SK-N-MC (cell line): Measurements from ENCODE around the gene SELENOS.

ENCODE experiments used
- DNase-seq: peaks from one replicate; pipeline ENCODE4 v3.0.0-alpha.2; 2011; ENCODE audit warnings: low read depth, low spot score
- H3K27ac ChIP-seq: fragments of 200-600 bp; sonication (generic); 2 replicates; pipeline ENCODE4 v1.5.1; 2016; ENCODE audit warnings: mixed run types
- H3K36me3 ChIP-seq: fragments of 200-600 bp; sonication (generic); 2 replicates; pipeline ENCODE4 v1.6.1; 2017; ENCODE audit warnings: antibody characterized with exemption, low read length, mixed read lengths; ENCODE audit not compliant: insufficient read depth
- H3K4me3 ChIP-seq: fragments of 200-600 bp; sonication (generic); 2 replicates; pipeline ENCODE4 v1.5.1; 2016
- H3K9ac ChIP-seq: fragments of 200-600 bp; sonication (generic); 2 replicates; pipeline ENCODE4 v1.8.0; 2017; ENCODE audit warnings: mixed run types, mixed read lengths; ENCODE audit not compliant: insufficient read length
- H3K9me3 ChIP-seq: fragments of 200-600 bp; sonication (generic); 2 replicates; pipeline ENCODE4 v1.6.1; 2017; ENCODE audit warnings: low read depth, mild to moderate bottlenecking, antibody characterized with exemption, low read length, moderate library complexity, mixed read lengths
- EZH2 ChIP-seq: fragments of 200-600 bp; sonication (generic); IDR thresholded peaks from one replicate; pipeline ENCODE4 v1.6.1; 2017; ENCODE audit warnings: antibody characterized with exemption
- FOXP2 ChIP-seq: optimal IDR thresholded peaks from 2 replicates; pipeline ENCODE3; 2011; ENCODE audit warnings: mild to moderate bottlenecking, moderate library complexity; ENCODE audit not compliant: insufficient read depth; ENCODE audit errors: extremely low read length, control extremely low read depth
- POLR2AphosphoS5 ChIP-seq: IDR thresholded peaks from 2 replicates; pipeline ENCODE4 v1.6.1; 2012; ENCODE audit warnings: mild to moderate bottlenecking, low read depth, low read length, borderline replicate concordance

Gene SELENOS

GRCh38 chr15:101250873-101251829 lies 26.1 kb downstream of the SELENOS start:
- H3K36me3 ChIP-seq, result peaks cover 6% of the 10 kb centered on the region; the same call in 1 of the 2 replicates
- no peak for DNase-seq
- H3K9me3 ChIP-seq, result no peaks in the 10 kb centered on the region
- peak overlapping the region; percentile 93 for H3K4me3 ChIP-seq
- H3K27ac ChIP-seq, result no peak overlapping the region
- H3K9ac ChIP-seq, result peak overlapping the region; percentile 86
- TF ChIP-seq EZH2, result no peak
- TF ChIP-seq FOXP2, result no peak
- TF ChIP-seq POLR2AphosphoS5, result no peak

- H3K27ac ChIP-seq, result no peak overlapping the region
- peak overlapping the region; percentile 63 for H3K9ac ChIP-seq
- H3K36me3 ChIP-seq, result peaks cover 6% of the 10 kb centered on the region; the same call in 1 of the 2 replicates
- H3K4me3 ChIP-seq, result peak overlapping the region; percentile 90
- DNase-seq, result no peak
- no peaks in the 10 kb centered on the region for H3K9me3 ChIP-seq
- TF ChIP-seq EZH2 (no peak), POLR2AphosphoS5 (no peak), FOXP2 (no peak)
Observed at GRCh38 chr15:101250341-101250831, 26.9 kb downstream of the SELENOS start.

GRCh38 chr15:101248274-101248673 lies 29.0 kb downstream of the SELENOS start:
- no peak overlapping the region for H3K4me3 ChIP-seq
- peaks cover 6% of the 10 kb centered on the region; the same call in 1 of the 2 replicates for H3K36me3 ChIP-seq
- TF ChIP-seq FOXP2 (no peak), EZH2 (no peak)
- H3K9me3 ChIP-seq, result no peaks in the 10 kb centered on the region
- H3K9ac ChIP-seq, result no peak overlapping the region
- no peak overlapping the region for H3K27ac ChIP-seq
- no peak for DNase-seq

GRCh38 chr15:101246824-101247745 lies 30.2 kb downstream of the SELENOS start:
- DNase-seq, result no peak
- TF ChIP-seq EZH2 (no peak), FOXP2 (no peak), POLR2AphosphoS5 (no peak)
- H3K4me3 ChIP-seq, result no peak overlapping the region
- H3K27ac ChIP-seq, result no peak overlapping the region
- H3K9me3 ChIP-seq, result no peaks in the 10 kb centered on the region
- H3K9ac ChIP-seq, result no peak overlapping the region
- H3K36me3 ChIP-seq, result peaks cover 6% of the 10 kb centered on the region; the same call in 1 of the 2 replicates

GRCh38 chr15:101246391-101246790 lies 30.9 kb downstream of the SELENOS start:
- TF ChIP-seq POLR2AphosphoS5 (no peak), FOXP2 (no peak), EZH2 (no peak)
- no peak overlapping the region for H3K27ac ChIP-seq
- H3K9me3 ChIP-seq, result no peaks in the 10 kb centered on the region
- peaks cover 6% of the 10 kb centered on the region; the same call in 1 of the 2 replicates for H3K36me3 ChIP-seq
- no peak overlapping the region for H3K4me3 ChIP-seq
- DNase-seq, result no peak
- H3K9ac ChIP-seq, result no peak overlapping the region

- H3K9ac ChIP-seq, result no peak overlapping the region
- no peak for TF ChIP-seq POLR2AphosphoS5
- TF ChIP-seq EZH2, result no peak
- TF ChIP-seq FOXP2, result no peak
- H3K36me3 ChIP-seq, result peaks cover 6% of the 10 kb centered on the region; the same call in 1 of the 2 replicates
- H3K4me3 ChIP-seq, result no peak overlapping the region
- DNase-seq, result no peak
- H3K27ac ChIP-seq, result no peak overlapping the region
- no peaks in the 10 kb centered on the region for H3K9me3 ChIP-seq
Observed at GRCh38 chr15:101244889-101245668, 32.2 kb downstream of the SELENOS start.

- H3K27ac ChIP-seq, result no peak overlapping the region
- no peak overlapping the region for H3K9ac ChIP-seq
- no peak overlapping the region for H3K4me3 ChIP-seq
- no peaks in the 10 kb centered on the region for H3K9me3 ChIP-seq
- DNase-seq, result no peak
- peaks cover 6% of the 10 kb centered on the region; the same call in 1 of the 2 replicates for H3K36me3 ChIP-seq
- TF ChIP-seq EZH2 (no peak), POLR2AphosphoS5 (no peak), FOXP2 (no peak)
Observed at GRCh38 chr15:101244036-101244781, 33.1 kb downstream of the SELENOS start.
